NCI-H1436 (cell line): ENCODE measurements around the gene TSPAN11.
"Not testable (repeated sequence)": the region's sequence is repeated elsewhere in the genome, so short reads cannot be mapped to it uniquely, and the experiment has no call there.

ENCODE experiments used
- DNase-seq: peaks from one replicate; lab custom pipeline; 2025; lab: John Stamatoyannopoulos, UW

TSPAN11 gene

GRCh38 chr12:31002999-31003398 lies 76.5 kb downstream of the TSPAN11 start:
- no peak for DNase-seq

DNA sequence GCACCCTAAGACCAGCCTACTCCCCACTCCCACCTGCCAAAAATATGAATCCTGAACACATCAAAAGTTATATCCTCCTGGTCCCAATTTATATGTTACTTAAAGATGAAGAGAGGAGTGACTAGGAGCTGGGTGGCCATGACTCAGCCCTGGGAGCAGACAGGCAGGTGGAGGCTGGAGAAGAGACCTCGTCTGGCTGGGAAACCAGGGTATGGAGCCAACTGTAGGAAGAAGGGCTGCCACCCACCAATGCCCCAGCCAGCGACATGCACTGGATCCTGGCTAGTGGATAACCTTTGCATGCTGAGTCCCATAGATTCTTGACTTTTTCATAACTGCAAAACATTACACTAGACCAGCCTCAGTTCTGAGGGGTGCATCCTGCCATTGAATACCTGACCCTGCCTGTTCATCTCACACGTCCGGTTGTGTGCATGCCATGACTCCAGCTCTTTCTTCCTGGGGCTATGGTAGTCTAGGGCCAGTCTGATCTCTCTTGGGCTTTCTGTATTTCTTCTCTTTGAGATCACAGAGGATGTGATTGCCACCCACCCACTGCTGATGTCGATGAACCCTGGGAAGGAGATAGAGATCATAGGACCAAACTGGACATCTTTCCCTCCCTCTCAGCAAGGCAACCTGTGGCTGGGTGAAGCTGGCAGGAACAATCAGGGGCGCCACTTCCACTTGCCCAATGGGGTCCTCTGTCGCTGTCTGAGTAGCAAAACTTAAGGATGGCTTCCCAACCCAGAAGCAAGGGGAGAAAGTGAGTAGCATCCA lies 77.5 kb downstream of the TSPAN11 start:
- DNase-seq, result no peak

DNA sequence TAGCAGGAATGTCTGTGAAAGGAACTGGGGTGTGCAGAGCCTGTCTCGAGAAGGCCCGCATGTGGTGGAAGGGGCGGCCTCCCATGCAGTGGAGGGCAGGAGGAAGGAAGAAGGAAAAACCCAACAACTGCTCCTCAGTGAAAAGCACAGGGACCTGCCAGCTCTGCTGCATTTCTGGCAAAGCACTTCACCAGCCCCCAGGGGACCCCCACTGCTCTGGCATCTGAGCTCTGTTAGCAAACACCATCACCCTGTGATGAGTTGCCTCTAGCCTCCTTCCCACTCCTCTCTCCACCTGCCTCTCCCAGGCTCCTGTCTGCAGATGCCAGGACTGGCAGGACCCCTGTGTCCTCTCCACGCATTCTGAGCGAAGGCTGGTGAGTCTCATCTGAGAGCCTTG lies 78.1 kb downstream of the TSPAN11 start:
- no peak for DNase-seq

GRCh38 chr12:31005256-31005943 lies 78.9 kb downstream of the TSPAN11 start:
- no peak for DNase-seq

GRCh38 chr12:31005944-31006361 lies 79.4 kb downstream of the TSPAN11 start:
- DNase-seq, result no peak

DNA sequence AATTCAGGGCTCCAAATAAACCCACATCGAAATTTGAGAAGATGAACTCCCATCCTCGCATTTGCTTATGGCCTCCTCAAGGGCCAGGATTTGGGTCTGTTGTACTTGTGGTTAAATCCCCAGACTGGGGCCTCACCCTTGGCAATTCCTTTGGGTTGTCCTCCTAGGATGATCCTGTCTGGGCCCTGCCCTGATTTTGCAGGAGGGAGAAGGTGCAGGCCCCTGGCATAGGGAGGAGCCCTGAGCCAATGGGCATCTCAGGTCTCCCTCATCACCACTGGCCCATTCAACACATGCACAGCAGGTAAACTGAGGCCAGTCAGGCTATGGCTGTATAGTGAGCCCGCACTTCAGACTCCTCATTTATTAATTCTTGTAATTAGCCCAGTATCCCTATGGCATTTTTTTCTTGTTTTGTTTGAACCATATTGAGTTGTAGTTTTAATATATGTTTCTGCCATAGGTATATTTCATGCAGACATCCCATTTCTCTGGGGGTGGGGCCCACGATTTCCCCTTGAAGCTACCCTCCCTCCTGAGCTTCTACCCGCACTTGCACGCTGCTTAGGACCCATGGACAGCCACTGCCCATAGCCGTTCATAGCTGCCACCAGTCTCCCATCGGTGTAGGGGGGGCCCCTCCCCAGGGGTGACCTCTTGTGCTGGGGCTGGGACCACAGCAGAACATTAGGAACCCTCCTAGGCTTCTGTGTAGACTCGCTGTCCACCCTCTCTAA lies 80.0 kb downstream of the TSPAN11 start:
- DNase-seq, result no peak

DNA sequence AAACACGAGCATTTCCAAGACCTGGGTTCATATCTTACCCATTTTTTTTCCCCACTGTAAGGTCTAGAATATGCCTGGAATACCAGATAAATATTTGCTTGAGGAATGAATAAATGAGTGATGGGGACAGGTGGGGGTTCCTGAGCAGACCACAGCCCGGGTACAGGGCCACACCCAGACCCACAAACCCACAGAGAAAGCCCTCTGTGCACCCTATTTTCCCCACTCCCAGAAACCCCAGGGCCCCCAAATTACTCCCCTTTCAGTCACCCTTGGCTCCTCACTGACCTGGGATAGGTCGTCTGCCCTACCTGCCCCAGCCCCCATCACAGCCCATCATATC lies 80.6 kb downstream of the TSPAN11 start:
- DNase-seq, result no peak

DNA sequence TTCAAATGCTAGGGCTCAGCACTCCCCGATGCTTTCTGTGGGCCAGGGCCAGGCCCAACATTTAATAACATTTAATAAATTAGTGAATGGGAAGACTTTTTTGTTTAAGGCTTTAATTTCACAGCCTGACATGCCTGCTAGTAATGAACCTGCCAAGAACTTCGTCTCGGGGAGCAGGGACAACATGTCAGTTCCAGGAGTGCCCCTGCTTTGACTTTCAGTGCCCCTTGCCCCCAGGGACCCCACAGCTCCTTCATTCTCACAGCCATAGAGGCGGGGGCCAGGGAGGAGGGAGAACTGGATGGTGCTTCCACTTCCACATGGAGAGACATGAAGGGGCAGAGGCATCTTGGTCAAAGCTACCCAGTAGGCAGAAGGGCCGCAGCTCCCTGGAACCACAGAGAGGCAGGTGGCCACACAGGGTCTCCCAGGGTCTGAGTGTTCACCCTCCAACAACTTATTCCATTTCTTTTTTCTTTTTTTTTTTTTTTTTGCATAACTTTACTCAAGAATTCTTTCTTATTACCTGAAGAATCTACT lies 81.2 kb downstream of the TSPAN11 start:
- no peak for DNase-seq

- DNase-seq, result no peak
Observed at GRCh38 chr12:31008241-31008761, 81.8 kb downstream of the TSPAN11 start.

GRCh38 chr12:31008961-31009840 lies 82.7 kb downstream of the TSPAN11 start:
- DNase-seq, result no peak

DNA sequence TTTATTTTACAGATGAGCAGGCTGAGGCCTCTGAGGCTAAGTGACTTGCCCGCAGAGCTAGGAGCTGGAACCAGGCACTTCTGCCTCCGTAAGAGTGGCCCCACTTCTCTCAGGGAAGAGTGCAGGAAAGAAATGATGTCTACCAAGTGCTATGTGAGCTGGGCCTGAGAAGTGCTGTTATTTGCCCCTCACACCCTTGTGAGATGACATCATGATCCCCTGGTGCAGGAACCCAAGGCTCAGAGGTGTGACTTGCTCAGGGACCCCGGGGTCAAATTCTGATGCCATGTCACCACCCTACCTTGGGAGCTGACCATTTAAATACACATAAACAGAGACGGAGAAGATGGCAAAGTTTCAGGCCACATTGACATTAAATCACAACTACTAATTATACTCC lies 83.4 kb downstream of the TSPAN11 start:
- no peak for DNase-seq

- no peak for DNase-seq
Observed at GRCh38 chr12:31011336-31011735, 84.8 kb downstream of the TSPAN11 start.

DNA sequence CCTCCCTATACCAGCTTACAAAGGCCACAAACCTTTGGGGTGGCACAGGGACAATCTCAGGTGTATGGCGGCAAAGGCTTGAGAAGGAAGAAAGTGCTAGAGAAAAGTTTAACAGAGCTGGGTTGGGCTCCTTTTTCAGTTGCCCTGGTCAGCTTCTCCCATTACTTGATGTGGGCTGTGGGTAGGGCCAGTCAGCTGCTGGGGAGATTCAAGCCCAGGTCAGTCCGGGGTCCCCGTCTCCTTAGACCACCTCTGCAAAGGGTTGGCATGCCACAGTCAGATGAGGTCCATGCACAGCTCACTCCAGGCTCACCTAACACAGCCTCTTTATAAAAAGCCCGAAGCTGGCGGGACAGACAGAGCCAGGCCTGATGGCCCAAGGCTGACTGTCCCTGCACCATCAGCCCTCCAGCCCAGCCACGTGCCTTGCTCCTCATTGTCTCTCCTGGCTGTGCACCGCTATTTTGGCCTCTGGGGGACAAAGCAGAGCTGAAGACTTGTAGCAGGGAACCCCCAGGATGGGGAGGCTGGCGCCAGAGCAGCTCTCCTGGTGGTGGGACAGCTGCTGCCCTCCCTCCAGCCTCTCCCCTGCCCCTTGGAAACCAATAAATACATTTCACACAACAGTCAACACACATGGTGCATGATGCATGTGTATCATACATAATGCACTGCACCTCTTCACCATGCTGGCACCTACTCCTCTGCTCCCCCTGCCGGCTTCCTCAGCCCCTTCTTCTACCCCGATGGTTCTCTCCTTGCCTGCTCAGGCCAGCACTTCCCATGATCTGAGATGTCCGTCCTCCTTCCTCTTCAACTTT lies 85.4 kb downstream of the TSPAN11 start:
- no peak for DNase-seq

- DNase-seq, result not testable (repeated sequence)
Observed at GRCh38 chr12:31012567-31012891, 86.0 kb downstream of the TSPAN11 start.

- DNase-seq, result no peak
Observed at GRCh38 chr12:31015215-31015614, 88.7 kb downstream of the TSPAN11 start.

DNA sequence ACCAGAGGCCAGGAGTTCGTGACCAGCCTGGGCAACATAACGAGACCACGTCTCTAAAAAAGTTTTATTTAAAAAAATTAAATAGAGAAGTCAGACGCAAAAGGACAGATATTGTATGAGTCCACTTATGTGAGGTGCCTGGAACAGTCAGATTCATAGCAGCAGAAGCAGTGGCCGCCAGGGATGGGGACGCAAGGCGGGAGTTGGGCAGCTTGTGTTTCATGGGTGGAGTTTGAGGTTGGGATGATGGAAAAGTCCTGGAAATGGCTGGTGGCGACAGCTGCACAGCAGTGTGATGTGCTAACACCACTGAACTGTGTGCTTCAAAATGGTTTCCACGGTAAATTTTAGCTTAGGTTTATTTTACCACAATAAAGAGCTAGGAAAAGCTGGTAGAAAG lies 89.5 kb downstream of the TSPAN11 start:
- no peak for DNase-seq

- DNase-seq, result no peak
Observed at GRCh38 chr12:31017535-31017934, 91.0 kb downstream of the TSPAN11 start.

DNA sequence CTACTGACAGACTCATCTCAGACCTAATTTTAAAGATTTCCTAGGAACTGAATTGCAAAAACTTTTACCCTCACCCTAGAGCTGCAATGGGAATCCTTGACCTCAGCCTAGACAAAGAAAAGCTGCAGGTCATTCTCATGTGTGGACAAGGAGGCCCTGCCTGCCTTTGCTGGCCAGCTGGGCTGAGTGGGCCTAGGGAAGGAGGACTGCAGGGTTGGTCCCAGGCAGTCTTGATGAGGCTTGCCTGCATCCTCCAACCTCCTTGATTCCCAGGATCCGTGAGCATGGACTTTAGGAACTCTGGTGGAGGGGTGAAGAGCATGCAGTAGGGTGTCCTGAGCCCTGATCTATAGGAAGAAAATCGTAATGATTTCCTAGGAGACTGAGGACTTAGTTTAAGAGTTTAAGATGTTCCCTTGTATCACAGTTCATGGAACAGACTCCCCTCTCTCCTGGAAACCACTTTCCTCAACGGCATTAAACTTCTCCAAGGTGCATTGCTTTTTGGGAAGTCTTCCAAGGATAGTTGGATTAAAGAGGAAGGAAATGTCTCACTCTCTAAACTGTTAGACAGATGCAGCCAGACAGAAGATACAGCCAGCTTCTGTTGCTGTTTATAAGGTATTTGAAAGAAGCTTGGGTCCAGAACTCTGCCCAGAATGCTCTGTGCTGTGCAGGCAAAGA lies 91.7 kb downstream of the TSPAN11 start:
- DNase-seq, result no peak

- no peak for DNase-seq
Observed at GRCh38 chr12:31018790-31019505, 92.4 kb downstream of the TSPAN11 start.

DNA sequence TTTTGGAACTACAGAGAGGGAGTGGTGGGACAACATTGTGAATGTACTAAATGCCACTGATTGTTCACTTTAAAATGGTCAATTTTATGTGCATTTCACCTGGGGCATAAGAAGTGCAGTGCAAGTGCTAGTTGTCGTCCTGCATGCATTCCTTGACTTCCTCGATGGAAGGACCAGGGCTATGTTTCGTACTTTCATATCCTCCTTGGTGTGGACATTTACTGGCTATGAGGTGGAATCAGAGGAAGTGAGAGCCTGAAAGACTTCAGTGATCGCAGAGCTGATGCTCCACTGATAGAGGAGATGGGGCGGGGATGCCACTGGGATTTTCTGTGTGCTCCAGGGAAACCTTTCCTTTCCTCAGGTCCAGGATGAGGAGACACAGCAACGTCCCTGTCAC lies 93.0 kb downstream of the TSPAN11 start:
- DNase-seq, result no peak
